Activated CD8-positive, alpha-beta memory T cell treated with anti-CD3 and anti-CD28 coated beads for 1 hour (primary cell): ENCODE data around the gene MRPL10.

Experiments
- DNase-seq, 2 donors: peaks; one replicate each; pipeline ENCODE4 v3.0.0-alpha.2; 2020; ENCODE audit warnings: low read depth in 1 of 2; ENCODE audit errors: extremely low read depth in 1 of 2

Gene MRPL10

GRCh38 chr17:47815106-47815918 lies 16.0 kb downstream of the MRPL10 start:
- no peak for DNase-seq

- no peak for DNase-seq
Measured at GRCh38 chr17:47813512-47814031, 17.8 kb downstream of the MRPL10 start.

- no peak for DNase-seq
Measured at GRCh38 chr17:47813077-47813476, 18.3 kb downstream of the MRPL10 start.

GRCh38 chr17:47812146-47812920 lies 19.0 kb downstream of the MRPL10 start:
- no peak for DNase-seq

- DNase-seq = no peak
Measured at GRCh38 chr17:47811709-47812108, 19.6 kb downstream of the MRPL10 start.

GRCh38 chr17:47810901-47811635 lies 20.3 kb downstream of the MRPL10 start:
- DNase-seq = no peak

GRCh38 chr17:47810200-47810821 lies 21.0 kb downstream of the MRPL10 start:
- DNase-seq = no peak

- no peak for DNase-seq
Measured at GRCh38 chr17:47808830-47809480, 22.4 kb downstream of the MRPL10 start.

GRCh38 chr17:47808036-47808829 lies 23.1 kb downstream of the MRPL10 start:
- no peak for DNase-seq

- DNase-seq = no peak
Measured at GRCh38 chr17:47807421-47807820, 23.9 kb downstream of the MRPL10 start.

GRCh38 chr17:47806913-47807255 lies 24.5 kb downstream of the MRPL10 start:
- DNase-seq = no peak

GRCh38 chr17:47806026-47806912 lies 25.1 kb downstream of the MRPL10 start:
- no peak for DNase-seq

- DNase-seq = no peak
Measured at GRCh38 chr17:47804461-47804860, 26.9 kb downstream of the MRPL10 start.

GRCh38 chr17:47803751-47804150 lies 27.6 kb downstream of the MRPL10 start:
- no peak for DNase-seq

- DNase-seq = no peak
Measured at GRCh38 chr17:47803201-47803600, 28.1 kb downstream of the MRPL10 start.

GRCh38 chr17:47802341-47803022 lies 28.9 kb downstream of the MRPL10 start:
- peak; percentile 21 to 26 for DNase-seq

GRCh38 chr17:47801906-47802305 lies 29.4 kb downstream of the MRPL10 start:
- no peak for DNase-seq

GRCh38 chr17:47801176-47801765 lies 30.1 kb downstream of the MRPL10 start:
- DNase-seq = no peak
